ENCODE data around the gene PPTC7.

DNA sequence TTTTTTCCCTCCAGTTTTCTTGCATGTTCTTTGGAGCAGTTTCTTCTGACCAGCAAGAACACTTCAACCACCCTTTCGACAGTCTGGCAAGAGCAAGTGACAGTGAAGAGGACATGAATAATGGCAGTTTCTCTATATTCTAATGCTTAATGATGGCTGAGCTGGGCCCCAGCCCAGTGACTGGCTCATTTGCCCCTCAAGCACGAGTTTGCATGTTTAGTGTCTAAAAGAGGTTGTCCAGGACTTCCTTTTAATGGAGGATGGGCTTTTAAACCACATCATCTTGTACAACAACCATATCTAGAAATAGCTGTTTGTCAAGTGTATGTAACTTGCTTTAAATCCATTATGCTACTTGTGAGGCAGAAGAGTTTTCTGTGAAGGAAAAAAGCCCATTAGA lies 52.6 kb downstream of the PPTC7 start:
- no peak for TF ChIP-seq POLR2AphosphoS5 (IDR thresholded peaks at IDR 0.05; ENCODE audit: low read depth)
- no peak for TF ChIP-seq CTCF (IDR thresholded peaks at IDR 0.05; ENCODE audit: insufficient read depth, low read length)

Measured in HL-60 (cell line).